AG04450 (cell line): ENCODE data around the gene HTD2. TPM values are rescaled to one million over a fixed set of nuclear protein-coding genes. Genes with fewer than 3 reads are reported as not detected.

Experiments used
- CTCF ChIA-PET: fragments of 300-600, 350-600 bp; formaldehyde crosslinking; extraction: SDS; loops from one replicate; lab custom pipeline; 2022; ENCODE audit warnings: antibody characterized with exemption, inconsistent platforms; lab: Charles Lee
- POLR2A ChIA-PET: fragments of 350-600 bp; formaldehyde crosslinking; extraction: SDS; loops from one replicate; lab custom pipeline; 2021; ENCODE audit warnings: antibody characterized with exemption, inconsistent platforms; lab: Yijun Ruan, JAX
- DNase-seq: peaks from one replicate; pipeline ENCODE4 v3.0.0-alpha.2; 2011; ENCODE audit warnings: low read depth, low spot score
- H3K27ac ChIP-seq: one replicate; pipeline ENCODE4 v1.5.1; 2012; ENCODE audit warnings: low read depth, low read length, control low read depth
- H3K27me3 ChIP-seq: one replicate; pipeline ENCODE4 v1.6.0; 2012; ENCODE audit warnings: low read length; ENCODE audit not compliant: control insufficient read depth, insufficient read depth
- H3K4me3 ChIP-seq: 2 replicates; pipeline ENCODE4 v1.5.1; 2011; ENCODE audit warnings: mild to moderate bottlenecking, low read depth, low read length, control low read depth
- H3K9me3 ChIP-seq: 2 replicates; pipeline ENCODE4 v1.5.1; 2012; ENCODE audit warnings: low read length; ENCODE audit not compliant: control insufficient read depth, insufficient read depth
- CTCF ChIP-seq: IDR thresholded peaks from 2 replicates; pipeline ENCODE4 v1.5.1; 2011; ENCODE audit warnings: low read depth, low read length, control low read depth, inconsistent platforms
- polyA plus RNA-seq: library from polyadenylated mRNA; depleted of rRNA; stranded (reverse); fragments of >200 nt; gene quantifications from 2 replicates; pipeline ENCODE4 v1.2.3, GENCODE V29; 2011

The HTD2 gene
- polyA plus RNA-seq, 1 experiment: 9.6 TPM

GRCh38 chr3:58329150-58329921 is 23.0 kb downstream of the HTD2 start:
- ChIA-PET POLR2A (no interaction called here), CTCF (no interaction called here)
- no peak for DNase-seq
- Histone ChIP-seq H3K27ac (no peak overlapping the region), H3K4me3 (no peak overlapping the region), H3K9me3 (no peaks in the 10 kb centered on the region; the same call in 1 of the 2 replicates), H3K27me3 (no peaks in the 10 kb centered on the region)
- no peak for TF ChIP-seq CTCF

- ChIA-PET CTCF (interaction anchor here (1.1 kb wide), 2 partner anchors 22 to 165 kb away, joined by 3 to 4 read pairs; no protein-coding TSS in a partner anchor), POLR2A (no interaction called here)
- no peak for TF ChIP-seq CTCF
- H3K9me3 ChIP-seq: no peaks in the 10 kb centered on the region; the same call in 1 of the 2 replicates
- no peak overlapping the region for H3K27ac ChIP-seq
- no peak for DNase-seq
- H3K27me3 ChIP-seq: no peaks in the 10 kb centered on the region
- no peak overlapping the region for H3K4me3 ChIP-seq
Observed at GRCh38 chr3:58329922-58330413, 23.6 kb downstream of the HTD2 start.

- TF ChIP-seq CTCF: no peak
- CTCF ChIA-PET: no interaction called here
- DNase-seq: no peak
- no peaks in the 10 kb centered on the region; the same call in 1 of the 2 replicates for H3K9me3 ChIP-seq
- no peaks in the 10 kb centered on the region for H3K27me3 ChIP-seq
- no peak overlapping the region for H3K27ac ChIP-seq
- POLR2A ChIA-PET: no interaction called here
- no peak overlapping the region for H3K4me3 ChIP-seq
Observed at GRCh38 chr3:58331593-58332152, 25.4 kb downstream of the HTD2 start.

- peak within 1 kb of the TSS; percentile 60 for H3K27ac ChIP-seq
- no peak for DNase-seq
- H3K27me3 ChIP-seq: no peaks in the 10 kb centered on the region
- H3K9me3 ChIP-seq: no peaks in the 10 kb centered on the region; the same call in 1 of the 2 replicates
- peak within 1 kb of the TSS; percentile 84 for H3K4me3 ChIP-seq
- ChIA-PET CTCF (interaction anchor here (0.5 to 0.7 kb wide), 4 partner anchors 42 to 1267 kb away, joined by 3 to 15 read pairs (median 4); no protein-coding TSS in a partner anchor), POLR2A (interaction anchor here (0.6 kb wide), 1 partner anchor 54 kb away, joined by 3 read pairs; no protein-coding TSS in a partner anchor)
- peak; percentile 18; the same call in 1 of the 2 replicates for TF ChIP-seq CTCF
Observed at GRCh38 chr3:58332575-58333188, 26.4 kb downstream of the HTD2 start, which contains the start of gene PXK. Gene PXK (plus strand): TSS chr3:58332892. CDS start chr3:58332989, 97 bp downstream.
